Activated T-helper 1 cell treated with Interleukin-2 at 50 U/mL for 16 hours (primary cell): Measurements from ENCODE around the gene GATAD2A.

ENCODE experiments used
- DNase-seq: peaks from one replicate; pipeline ENCODE4 v3.0.0-alpha.2; 2020; ENCODE audit warnings: low read depth

The GATAD2A gene

GRCh38 chr19:19488875-19489690, 83.6 kb downstream of the GATAD2A start:
- DNase-seq, result peak; percentile 81

- DNase-seq, result no peak
Measured at GRCh38 chr19:19489804-19490204, 84.3 kb downstream of the GATAD2A start.

GRCh38 chr19:19490214-19490968, 84.9 kb downstream of the GATAD2A start:
- peak; percentile 68 for DNase-seq

GRCh38 chr19:19491321-19492025, 86.0 kb downstream of the GATAD2A start:
- no peak for DNase-seq

GRCh38 chr19:19492026-19492610, 86.6 kb downstream of the GATAD2A start:
- DNase-seq, result no peak

GRCh38 chr19:19493841-19494546, 88.5 kb downstream of the GATAD2A start:
- no peak for DNase-seq

- no peak for DNase-seq
Measured at GRCh38 chr19:19495614-19496603, 90.4 kb downstream of the GATAD2A start.

GRCh38 chr19:19498255-19498991, 92.9 kb downstream of the GATAD2A start:
- no peak for DNase-seq

- DNase-seq, result no peak
Measured at GRCh38 chr19:19499272-19499995, 94.0 kb downstream of the GATAD2A start.

GRCh38 chr19:19500975-19501644, 95.6 kb downstream of the GATAD2A start:
- no peak for DNase-seq

- no peak for DNase-seq
Measured at GRCh38 chr19:19501798-19502197, 96.3 kb downstream of the GATAD2A start.

- DNase-seq, result no peak
Measured at GRCh38 chr19:19502281-19502680, 96.8 kb downstream of the GATAD2A start.

GRCh38 chr19:19502808-19503602, 97.5 kb downstream of the GATAD2A start:
- no peak for DNase-seq

- no peak for DNase-seq
Measured at GRCh38 chr19:19504754-19505668, 99.5 kb downstream of the GATAD2A start.

- no peak for DNase-seq
Measured at GRCh38 chr19:19505669-19506326, 100.3 kb downstream of the GATAD2A start.

GRCh38 chr19:19506592-19506991, 101.1 kb downstream of the GATAD2A start:
- no peak for DNase-seq
